Nephron progenitor cell (in vitro differentiated cells): ENCODE results near the gene SYT14.

Experiments
- DNase-seq: peaks from one replicate; pipeline ENCODE4 v3.0.0; 2021
- H3K27ac Mint-ChIP-seq: 2 replicates; pipeline ENCODE4 v1.8.0; 2021; ENCODE audit warnings: mild to moderate bottlenecking, moderate library complexity, mixed read lengths
- H3K27me3 Mint-ChIP-seq: 2 replicates; pipeline ENCODE4 v1.8.0; 2021; ENCODE audit warnings: mild to moderate bottlenecking, low read depth, mixed read lengths; ENCODE audit not compliant: poor library complexity
- H3K36me3 Mint-ChIP-seq: 2 replicates; pipeline ENCODE4 v1.8.0; 2021; ENCODE audit warnings: low read depth, mixed read lengths
- H3K4me1 Mint-ChIP-seq: 2 replicates; pipeline ENCODE4 v1.8.0; 2021; ENCODE audit warnings: mixed read lengths
- H3K4me3 Mint-ChIP-seq: 2 replicates; pipeline ENCODE4 v1.8.0; 2021; ENCODE audit warnings: mild to moderate bottlenecking, moderate library complexity, mixed read lengths
- H3K9me3 Mint-ChIP-seq: 2 replicates; pipeline ENCODE4 v1.8.0; 2021; ENCODE audit warnings: mild to moderate bottlenecking, moderate library complexity, mixed read lengths
- CTCF ChIP-seq: fragments of 200-600 bp; sonication (generic); IDR thresholded peaks from 2 replicates; pipeline ENCODE4 v1.5.0; 2021; ENCODE audit warnings: antibody characterized with exemption

The SYT14 gene

GRCh38 chr1:209931141-209931540 is 6.9 kb upstream of the SYT14 start:
- DNase-seq: no peak
- no peak for TF ChIP-seq CTCF
- Mint-ChIP-seq H3K4me3 (no peak overlapping the region), H3K9me3 (no peaks in the 10 kb centered on the region), H3K27ac (no peak overlapping the region), H3K4me1 (no peaks in the 10 kb centered on the region), H3K36me3 (no peaks in the 10 kb centered on the region), H3K27me3 (peaks cover 20% of the 10 kb centered on the region)

GRCh38 chr1:209936125-209936524 is 1.9 kb upstream of the SYT14 start:
- DNase-seq: no peak
- H3K4me3 Mint-ChIP-seq: no peak overlapping the region
- no peak for TF ChIP-seq CTCF
- H3K27ac Mint-ChIP-seq: no peak overlapping the region
- H3K27me3 Mint-ChIP-seq: peaks cover 58% of the 10 kb centered on the region
- no peaks in the 10 kb centered on the region for H3K36me3 Mint-ChIP-seq
- H3K9me3 Mint-ChIP-seq: no peaks in the 10 kb centered on the region
- H3K4me1 Mint-ChIP-seq: peaks cover 16% of the 10 kb centered on the region

GRCh38 chr1:209945377-209945776 is 7.4 kb downstream of the SYT14 start:
- Mint-ChIP-seq H3K4me1 (no peaks in the 10 kb centered on the region), H3K9me3 (no peaks in the 10 kb centered on the region), H3K4me3 (no peak overlapping the region), H3K36me3 (no peaks in the 10 kb centered on the region), H3K27ac (no peak overlapping the region), H3K27me3 (peaks cover 13% of the 10 kb centered on the region)
- no peak for TF ChIP-seq CTCF
- DNase-seq: no peak

- H3K27ac Mint-ChIP-seq: no peak overlapping the region
- H3K9me3 Mint-ChIP-seq: no peaks in the 10 kb centered on the region
- no peaks in the 10 kb centered on the region for H3K4me1 Mint-ChIP-seq
- no peak for DNase-seq
- H3K27me3 Mint-ChIP-seq: no peaks in the 10 kb centered on the region
- H3K4me3 Mint-ChIP-seq: no peak overlapping the region
- no peak for TF ChIP-seq CTCF
- no peaks in the 10 kb centered on the region for H3K36me3 Mint-ChIP-seq
These were observed 10.1 kb downstream of the SYT14 start for GRCh38 chr1:209948155-209948554.

- no peaks in the 10 kb centered on the region for H3K4me1 Mint-ChIP-seq
- no peaks in the 10 kb centered on the region for H3K36me3 Mint-ChIP-seq
- TF ChIP-seq CTCF: no peak
- no peak overlapping the region for H3K27ac Mint-ChIP-seq
- no peaks in the 10 kb centered on the region for H3K9me3 Mint-ChIP-seq
- no peak for DNase-seq
- H3K27me3 Mint-ChIP-seq: no peaks in the 10 kb centered on the region
- H3K4me3 Mint-ChIP-seq: no peak overlapping the region
These were observed 18.1 kb downstream of the SYT14 start for GRCh38 chr1:209956116-209956515.

GRCh38 chr1:209959623-209960022 is 21.6 kb downstream of the SYT14 start:
- no peak for DNase-seq
- H3K27me3 Mint-ChIP-seq: no peaks in the 10 kb centered on the region
- no peaks in the 10 kb centered on the region for H3K36me3 Mint-ChIP-seq
- H3K4me1 Mint-ChIP-seq: no peaks in the 10 kb centered on the region
- TF ChIP-seq CTCF: no peak
- no peaks in the 10 kb centered on the region for H3K9me3 Mint-ChIP-seq
- H3K27ac Mint-ChIP-seq: no peak overlapping the region
- H3K4me3 Mint-ChIP-seq: no peak overlapping the region
